NCI-H1436 (cell line): ENCODE measurements around the gene TOMM20L.

Source experiments
- DNase-seq: peaks from one replicate; lab custom pipeline; 2025; lab: John Stamatoyannopoulos, UW

TOMM20L gene

GRCh38 chr14:58427281-58428117, 31.8 kb downstream of the TOMM20L start, which contains the start of the genes KIAA0586 and TIMM9:
Gene KIAA0586, plus strand, starts transcription at chr14:58427719. Its CDS starts 546 bp downstream, at chr14:58428265.
Gene TIMM9, minus strand, starts transcription at chr14:58427531. Its CDS starts 15,586 bp downstream, at chr14:58411945.
- peak; percentile 95 for DNase-seq

- DNase-seq: peak; percentile 1
Observed at GRCh38 chr14:58428118-58428683, 32.5 kb downstream of the TOMM20L start.

GRCh38 chr14:58430156-58430555, 34.4 kb downstream of the TOMM20L start:
- DNase-seq: no peak

GRCh38 chr14:58439476-58439875, 43.7 kb downstream of the TOMM20L start:
- DNase-seq: no peak

- DNase-seq: no peak
Observed at GRCh38 chr14:58444627-58445026, 48.9 kb downstream of the TOMM20L start.

GRCh38 chr14:58455593-58456265, 60.0 kb downstream of the TOMM20L start:
- no peak for DNase-seq
